ENCODE results near the gene FCER1G.
"Not testable (repeated sequence)": the region's sequence is repeated elsewhere in the genome, so short reads cannot be mapped to it uniquely, and the experiment has no call there.

Gene FCER1G

DNA sequence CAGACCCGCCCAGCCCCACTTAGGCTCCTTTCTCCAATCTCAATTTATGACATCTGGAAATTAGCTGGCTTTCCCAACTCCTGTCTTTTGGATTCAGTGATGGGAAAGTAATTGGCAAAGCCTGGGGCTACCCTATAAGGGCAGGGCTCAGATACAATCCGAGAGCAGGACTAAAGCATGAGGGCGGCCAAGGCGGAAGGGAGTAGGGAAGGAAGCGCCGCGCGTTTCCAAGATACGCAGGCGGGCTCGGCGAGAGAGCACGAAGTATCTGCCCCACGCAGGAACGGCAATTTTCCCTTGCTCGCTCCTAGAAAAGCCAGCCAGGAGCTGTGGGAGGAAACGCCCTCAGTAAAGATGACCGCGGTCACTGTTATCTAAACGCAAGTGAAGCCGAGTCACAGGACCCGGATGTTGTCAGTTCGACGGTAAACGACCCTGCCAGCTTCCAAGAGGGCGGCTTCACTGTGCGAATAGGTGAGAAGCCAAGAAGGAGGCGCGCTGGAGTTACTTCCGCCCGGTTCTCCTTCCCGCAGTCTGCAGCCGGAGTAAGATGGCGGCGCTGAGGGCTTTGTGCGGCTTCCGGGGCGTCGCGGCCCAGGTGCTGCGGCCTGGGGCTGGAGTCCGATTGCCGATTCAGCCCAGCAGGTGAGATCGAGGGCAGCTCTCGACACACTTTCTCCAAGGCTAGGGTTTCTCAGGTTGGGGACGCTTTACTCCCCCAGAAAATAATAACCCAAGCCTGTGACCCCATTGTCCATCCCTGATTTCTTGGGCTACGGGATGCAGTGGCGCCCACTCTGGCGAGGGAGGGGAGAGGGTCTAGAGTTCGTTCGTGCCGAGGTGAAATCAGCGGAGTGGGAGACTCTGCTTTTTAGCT is 13.0 kb upstream of the FCER1G start, which contains the start of gene NDUFS2:
TSS of gene NDUFS2 (plus strand) at position 532 of the 877 bp plus-strand sequence. CDS start at position 551, 19 bp downstream.
- peak; percentile 79 to 91 (median 86) for DNase-seq (ENCODE audit: low read depth in 4 of 4, low spot score in 1 of 4)

DNA sequence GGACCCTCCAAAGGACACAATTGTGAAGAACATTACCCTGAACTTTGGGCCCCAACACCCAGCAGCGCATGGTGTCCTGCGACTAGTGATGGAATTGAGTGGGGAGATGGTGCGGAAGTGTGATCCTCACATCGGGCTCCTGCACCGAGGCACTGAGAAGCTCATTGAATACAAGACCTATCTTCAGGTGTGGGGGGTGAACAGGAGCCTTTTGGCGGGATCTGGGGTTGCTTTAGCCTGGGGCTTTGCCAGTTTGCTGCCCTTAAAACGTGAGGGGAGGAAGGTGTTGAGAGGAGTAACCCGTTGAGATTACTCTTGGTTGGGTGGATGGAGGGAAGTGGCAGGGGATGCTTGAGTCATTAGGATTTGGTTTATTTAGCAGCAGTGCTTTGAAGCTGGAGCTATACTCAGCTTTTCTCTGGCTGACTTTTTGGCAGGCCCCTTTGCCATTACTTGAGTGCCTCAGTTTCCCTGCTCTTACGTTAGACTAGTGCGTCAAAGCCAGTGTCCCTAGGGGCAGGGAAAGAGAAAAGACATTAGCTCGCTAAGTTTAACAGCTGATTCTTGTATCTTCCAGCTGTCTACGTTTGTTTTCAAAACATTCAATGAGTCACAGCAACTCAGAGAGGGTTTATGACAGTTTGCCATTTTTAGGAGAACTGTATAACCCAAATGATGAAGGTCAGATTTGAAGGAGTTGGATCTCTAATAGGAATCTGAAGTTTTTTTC is 8.5 kb upstream of the FCER1G start:
- DNase-seq (ENCODE audit: low read depth in 4 of 4, low spot score in 1 of 4) = no peak

DNA sequence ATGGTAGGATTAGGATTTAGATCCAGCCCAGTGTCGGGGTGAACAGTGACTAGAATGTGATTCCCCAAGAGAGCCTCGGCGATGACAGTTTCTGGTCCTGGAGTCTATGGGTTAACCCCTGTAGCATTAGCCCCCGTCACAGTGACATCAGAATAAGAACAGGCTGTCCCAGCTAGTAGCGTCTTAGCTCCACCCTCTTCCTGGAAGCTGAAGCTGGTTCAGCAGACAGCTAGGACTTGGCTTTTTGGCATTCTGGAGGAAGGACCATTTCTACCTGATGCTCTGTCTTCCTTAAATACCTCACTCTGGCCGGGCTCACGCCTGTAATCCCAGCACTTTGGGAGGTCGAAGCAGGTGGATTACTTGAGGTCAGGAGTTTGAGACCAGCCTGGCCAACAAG is 7.9 kb upstream of the FCER1G start:
- DNase-seq (ENCODE audit: low read depth in 4 of 4, low spot score in 1 of 4) = no peak

DNA sequence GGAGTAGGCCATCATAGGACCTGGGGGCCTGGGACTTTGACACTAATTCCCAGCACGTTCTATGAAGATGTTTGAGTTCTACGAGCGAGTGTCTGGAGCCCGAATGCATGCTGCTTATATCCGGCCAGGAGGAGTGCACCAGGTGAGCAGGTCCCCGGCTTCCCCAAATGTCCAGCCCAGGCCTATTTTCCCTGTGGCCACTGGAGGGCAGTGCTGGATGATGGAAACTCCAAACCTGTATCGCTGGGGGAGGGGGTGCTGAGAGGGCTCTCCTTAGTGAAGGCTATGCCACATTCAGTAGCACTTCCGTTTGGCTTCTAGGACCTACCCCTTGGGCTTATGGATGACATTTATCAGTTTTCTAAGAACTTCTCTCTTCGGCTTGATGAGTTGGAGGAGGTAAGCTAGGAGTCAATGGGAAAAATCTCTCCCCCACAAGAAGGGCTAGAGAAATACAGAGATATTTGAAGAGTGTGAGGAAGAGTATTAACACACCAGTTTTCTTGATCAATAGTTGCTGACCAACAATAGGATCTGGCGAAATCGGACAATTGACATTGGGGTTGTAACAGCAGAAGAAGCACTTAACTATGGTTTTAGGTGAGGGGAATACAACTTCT is 5.2 kb upstream of the FCER1G start:
- DNase-seq (ENCODE audit: low read depth in 4 of 4, low spot score in 1 of 4) = peak in 3 of 4 experiments; percentile 29 to 54 (median 48)

DNA sequence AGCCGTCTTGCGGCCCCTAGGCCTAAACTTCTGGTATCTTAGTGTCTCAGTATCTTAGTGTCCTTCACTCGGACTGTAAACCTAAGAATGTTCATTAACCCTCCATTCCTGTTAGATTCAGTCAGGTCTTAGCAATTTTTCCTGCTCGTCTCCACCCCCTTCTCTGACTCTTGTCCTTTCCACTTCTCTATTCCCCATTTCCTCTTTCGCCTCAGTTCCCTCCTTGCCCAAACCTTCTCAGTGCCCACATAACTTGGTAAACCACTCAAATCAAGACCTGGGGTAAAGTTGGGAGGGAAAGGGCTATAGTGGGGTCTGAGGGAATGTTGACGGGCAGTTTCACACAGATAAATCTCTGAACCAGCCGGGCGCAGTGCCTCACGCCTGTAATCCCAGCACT is 726 bp upstream of the FCER1G start:
- no peak for DNase-seq (ENCODE audit: low read depth in 4 of 4, low spot score in 1 of 4)

DNA sequence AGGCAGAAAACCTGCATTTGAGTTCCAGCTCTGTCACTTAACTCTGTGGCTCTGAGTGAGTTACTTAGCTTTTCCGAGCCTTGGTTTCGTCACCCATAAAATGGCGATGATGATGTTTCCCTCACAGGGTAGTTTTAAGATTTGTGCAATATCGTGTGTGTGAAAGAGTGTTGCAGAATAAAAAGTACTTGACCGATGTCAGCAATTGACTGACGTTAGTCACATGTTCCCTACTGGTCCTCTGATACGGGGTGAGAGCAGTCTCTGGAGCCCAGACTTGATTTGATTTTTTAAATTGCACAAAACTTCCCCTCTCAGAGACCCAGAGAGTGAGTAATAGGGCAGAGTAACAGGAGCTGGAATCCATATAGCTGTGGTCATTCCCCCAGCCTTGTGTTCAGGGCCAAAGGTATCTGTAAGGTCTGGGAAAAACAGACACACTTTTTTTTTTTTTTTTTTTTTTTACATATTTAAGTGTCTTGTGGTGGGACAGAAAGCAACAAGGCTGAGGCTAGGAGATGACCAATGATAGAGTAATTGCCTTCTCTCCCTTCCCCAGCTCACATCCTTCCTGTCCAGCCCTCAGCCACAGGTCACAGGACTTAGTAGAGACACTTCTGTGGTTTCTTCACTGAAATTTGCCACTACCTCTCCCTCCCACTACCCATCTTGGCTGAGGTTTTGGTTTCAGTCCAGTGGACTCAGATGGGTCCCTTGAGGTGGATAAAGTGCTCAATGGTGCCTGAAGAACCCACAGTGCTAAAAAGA is 2.0 kb downstream of the FCER1G start:
- no peak for DNase-seq (ENCODE audit: low read depth in 4 of 4, low spot score in 1 of 4)

DNA sequence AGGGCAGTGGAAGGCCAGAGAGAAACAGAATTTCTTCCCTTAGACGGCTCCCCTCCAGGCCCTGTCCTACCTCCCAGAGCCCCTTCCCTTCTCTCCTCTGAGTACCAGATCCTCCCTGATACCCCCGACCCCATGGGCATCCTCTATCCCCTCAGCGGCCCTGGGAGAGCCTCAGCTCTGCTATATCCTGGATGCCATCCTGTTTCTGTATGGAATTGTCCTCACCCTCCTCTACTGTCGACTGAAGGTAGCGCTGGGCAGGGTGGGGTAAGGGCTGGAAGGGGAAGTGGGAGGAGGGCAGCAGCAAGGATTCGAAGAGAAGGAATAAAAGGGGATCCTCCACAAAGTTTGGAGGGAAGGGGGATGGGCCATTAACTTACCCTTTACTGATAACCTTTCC is 2.7 kb downstream of the FCER1G start:
- DNase-seq (ENCODE audit: low read depth in 4 of 4, low spot score in 1 of 4) = no peak

DNA sequence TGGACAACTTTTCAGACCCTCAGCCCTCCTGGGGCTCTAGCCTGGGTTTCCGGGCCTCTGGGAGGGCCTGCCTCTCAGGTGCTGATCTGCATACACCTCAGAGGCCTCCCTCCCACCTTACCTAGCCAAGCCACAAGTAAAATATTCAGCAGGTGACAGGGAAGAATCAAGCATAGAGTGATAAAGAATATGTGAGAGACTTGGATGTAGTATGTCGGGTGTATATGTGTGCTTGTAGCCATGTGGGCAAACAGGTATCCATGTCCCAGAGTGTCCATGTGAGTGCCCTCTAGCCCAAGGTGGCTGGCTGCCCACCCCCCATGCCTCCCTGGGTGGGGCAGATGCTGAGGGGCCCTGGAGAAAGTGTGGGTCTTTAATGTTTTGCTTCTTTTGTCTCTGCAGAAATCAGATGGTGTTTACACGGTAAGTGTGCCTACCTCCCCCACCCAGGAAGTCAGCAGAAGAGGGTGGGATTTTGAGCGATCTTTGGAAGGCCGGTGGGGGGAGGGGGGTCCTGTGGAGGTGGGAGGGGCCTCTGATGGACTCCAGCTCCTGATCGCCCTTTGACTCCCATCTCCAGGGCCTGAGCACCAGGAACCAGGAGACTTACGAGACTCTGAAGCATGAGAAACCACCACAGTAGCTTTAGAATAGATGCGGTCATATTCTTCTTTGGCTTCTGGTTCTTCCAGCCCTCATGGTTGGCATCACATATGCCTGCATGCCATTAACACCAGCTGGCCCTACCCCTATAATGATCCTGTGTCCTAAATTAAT is 3.4 kb downstream of the FCER1G start:
- DNase-seq (ENCODE audit: low read depth in 4 of 4, low spot score in 1 of 4) = no peak

DNA sequence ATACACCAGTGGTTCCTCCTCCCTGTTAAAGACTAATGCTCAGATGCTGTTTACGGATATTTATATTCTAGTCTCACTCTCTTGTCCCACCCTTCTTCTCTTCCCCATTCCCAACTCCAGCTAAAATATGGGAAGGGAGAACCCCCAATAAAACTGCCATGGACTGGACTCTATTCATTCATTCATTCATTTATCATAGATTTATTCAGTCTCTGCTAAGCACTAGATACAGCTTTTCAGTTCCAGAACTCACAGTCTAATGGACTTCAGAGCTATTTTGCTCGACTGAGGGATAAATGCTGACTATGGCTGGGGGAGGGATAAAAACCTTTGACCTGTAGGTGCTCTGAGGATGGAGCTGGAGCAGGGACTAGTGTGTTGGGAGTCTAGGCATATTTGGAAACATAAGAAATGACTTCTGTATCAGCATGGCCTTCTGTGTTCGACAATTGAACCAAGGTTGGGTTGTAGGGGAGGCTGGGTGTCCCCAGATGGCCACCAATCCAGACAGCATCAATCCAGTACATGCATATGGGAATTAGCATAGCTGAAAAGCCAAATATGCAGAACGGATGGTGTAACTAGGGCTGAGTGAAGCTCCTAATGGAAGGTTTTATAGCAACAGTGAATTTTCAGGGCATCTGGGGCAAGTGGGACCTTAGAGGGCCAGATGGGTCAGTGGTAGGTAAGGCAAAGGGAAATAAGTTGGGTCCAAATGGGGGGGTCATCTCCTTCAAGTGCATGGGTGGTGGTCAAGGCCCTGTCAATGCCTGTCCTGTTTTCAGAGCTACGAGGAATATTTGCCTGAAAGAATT is 4.2 kb downstream of the FCER1G start:
- no peak for DNase-seq (ENCODE audit: low read depth in 4 of 4, low spot score in 1 of 4)

DNA sequence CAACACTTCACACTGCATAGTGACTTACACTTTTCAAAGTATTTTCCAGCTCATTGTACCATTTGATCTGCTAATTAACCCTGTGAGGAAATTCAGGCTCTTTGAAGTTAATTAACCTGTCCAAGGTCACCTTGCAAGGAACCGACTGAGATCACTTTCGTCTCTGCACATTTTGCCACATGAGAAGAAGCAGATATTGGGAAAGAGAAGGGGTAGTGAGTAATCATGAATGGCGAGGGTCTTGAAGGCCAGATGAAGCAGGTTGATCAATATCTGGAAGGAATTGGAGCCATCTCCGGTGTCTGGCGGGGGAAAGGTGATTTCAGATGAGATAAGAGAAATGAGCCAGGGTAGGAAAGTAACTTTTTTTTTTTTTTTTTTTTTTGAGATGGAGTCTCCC is 4.9 kb downstream of the FCER1G start:
- DNase-seq (ENCODE audit: low read depth in 4 of 4, low spot score in 1 of 4) = no peak

DNA sequence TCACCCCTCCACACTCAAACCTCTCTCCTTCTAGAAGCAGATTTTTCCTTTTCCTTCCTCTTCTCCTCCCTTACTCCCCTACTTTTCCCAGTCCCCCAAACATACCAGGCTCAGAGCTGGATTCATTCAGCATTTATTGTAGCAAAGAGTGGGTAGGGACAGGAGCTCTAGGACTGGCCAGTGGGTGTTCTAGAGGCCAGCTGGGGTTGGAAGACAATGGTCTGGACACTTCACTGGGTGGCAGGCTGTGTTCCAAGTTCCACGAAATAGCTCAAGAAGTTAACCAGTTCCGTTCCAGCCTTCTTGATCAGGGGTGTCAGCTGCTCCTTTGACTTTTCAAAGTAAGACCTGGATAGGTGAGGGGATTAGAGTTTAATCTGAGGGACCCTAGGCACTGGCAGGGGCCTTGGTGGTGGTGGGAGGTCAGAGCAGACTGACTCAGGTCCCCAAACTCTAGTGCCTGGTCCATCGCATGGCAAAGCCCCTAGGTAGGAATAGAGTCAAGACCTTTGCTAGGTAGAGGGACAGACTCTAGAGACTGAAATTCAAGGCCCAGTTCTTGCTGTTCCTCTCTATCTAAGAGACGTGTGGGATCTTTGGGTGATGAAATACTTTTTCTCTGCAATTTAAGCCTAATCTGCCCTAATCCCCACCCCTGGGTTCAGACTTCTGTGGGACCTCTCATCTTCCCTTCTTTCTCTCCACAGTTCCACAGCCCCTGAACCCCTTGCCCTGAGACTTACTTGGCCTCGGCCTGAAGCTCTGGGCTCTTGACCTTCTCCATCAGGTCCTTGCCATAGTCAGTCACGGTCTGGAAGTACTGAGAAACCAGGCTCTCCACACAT is 7.3 kb downstream of the FCER1G start:
- DNase-seq (ENCODE audit: low read depth in 4 of 4, low spot score in 1 of 4) = no peak

DNA sequence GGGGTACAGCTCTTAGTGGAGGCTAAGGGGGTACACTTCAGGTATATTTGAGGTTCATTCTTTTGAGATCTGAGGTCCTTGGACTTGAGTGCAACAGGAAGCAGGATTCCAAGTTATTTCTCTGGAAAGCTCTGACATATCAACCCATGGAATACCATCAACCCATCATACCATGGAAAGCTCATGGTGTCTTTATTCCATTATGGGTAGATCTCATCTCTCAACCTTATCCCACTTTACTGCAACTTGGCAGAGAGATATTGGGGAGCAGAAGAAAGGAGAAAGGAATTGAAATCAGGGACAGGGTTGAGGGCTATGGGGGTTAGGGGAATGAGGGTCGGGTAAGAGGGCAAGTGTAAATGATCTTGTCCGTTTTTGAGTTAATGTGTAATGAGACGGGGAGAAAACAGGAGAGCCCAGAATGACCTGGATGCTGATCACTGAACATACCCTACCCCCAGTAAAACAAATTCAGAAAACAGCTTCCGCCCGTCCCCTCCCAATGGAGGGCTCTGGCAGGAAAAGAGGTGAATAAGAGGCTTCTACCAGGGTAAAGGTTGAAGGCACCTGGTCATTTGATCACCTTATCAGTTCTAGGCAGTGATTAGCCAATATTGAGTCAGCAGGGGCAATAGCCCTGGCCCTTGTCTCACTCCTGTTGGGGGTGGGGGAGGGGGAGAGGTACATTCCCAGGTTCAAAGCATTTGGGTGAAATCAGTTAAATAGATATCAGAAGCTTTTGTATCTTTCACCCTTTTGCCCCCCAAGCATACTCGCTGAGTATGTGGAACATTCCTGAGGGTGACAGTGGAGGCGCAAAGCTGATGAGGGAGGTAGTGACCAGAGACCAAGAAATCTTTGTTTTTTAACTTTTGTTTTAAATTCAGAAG is 9.0 kb downstream of the FCER1G start:
- DNase-seq (ENCODE audit: low read depth in 4 of 4, low spot score in 1 of 4) = no peak

DNA sequence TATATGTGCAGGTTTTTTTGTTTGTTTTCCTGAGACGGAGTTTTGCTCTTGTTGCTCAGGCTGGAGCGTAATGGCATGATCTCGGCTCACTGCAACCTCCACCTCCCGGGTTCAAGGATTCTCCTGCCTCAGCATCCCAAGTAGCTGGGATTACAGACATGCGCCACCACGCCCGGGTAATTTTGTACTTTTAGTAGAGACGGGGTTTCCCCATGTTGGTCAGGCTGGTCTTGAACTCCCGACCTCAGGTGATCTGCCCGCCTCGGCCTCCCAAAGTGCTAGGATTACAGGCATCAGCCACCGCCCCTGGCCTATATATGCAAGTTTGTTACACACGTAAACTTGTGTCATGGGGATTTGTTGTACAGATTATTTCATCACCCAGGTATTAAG is 9.6 kb downstream of the FCER1G start:
- not testable (repeated sequence) for DNase-seq (ENCODE audit: low read depth in 4 of 4, low spot score in 1 of 4)

DNA sequence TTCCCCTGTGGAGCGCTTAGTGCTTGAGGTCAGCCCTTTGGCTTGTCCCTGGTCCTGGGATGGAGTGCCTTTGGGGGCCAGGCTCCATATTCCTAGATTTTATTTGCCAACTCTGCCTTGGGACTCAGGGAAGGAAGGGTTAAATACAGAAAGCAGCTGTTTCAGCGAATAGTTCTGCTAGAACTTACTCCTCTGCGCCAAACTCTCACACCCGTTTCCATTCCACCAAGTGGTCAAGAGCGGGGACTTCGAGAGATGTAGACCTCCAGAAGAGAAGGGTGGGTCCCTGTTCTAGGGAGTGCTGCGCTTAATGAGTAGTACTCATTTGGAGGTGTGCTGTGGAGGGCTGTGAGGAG is 10.1 kb downstream of the FCER1G start:
- no peak for DNase-seq (ENCODE audit: low read depth in 4 of 4, low spot score in 1 of 4)

DNA sequence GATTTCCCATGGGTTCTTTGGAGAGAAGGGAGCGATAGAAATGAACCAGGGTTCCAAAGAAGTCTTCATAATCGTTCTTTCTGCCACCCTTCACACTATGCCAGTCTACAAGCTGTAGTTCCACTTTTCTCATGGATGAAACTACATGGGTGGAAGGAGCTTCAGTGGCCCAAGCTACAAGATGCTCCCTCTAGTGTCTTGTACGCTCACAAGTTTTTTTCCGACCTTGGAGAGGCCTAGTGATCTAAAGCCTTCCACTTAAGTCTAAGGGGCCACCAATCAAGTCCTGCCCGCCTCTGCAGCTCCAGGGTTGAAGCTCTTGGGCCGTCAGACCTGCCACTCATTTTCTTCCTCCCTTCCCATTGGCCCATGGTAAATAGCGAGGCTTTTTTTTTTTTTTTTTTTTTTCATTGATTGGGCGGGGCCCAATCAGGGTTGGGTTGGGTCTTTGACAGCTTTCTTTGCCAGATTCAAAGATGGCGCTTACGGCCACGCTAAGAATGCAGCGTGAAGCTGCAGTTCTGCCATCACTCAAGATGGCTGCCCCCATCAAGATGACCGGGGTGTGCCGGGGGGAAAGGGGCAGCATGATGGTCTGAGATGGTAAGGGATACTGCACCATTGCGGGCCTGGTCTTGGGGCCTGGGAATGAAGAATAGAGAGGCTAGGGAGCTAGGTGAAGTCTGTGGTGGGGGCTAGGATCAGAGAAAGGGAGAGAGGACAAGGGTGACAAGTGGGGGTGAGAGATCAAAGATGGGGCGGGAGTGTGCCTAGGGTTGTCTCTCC is 10.6 kb downstream of the FCER1G start, which contains the start of gene TOMM40L:
TSS of gene TOMM40L (plus strand) at position 527 of the 786 bp plus-strand sequence. CDS start 430 bp downstream, outside the sequence.
- peak; percentile 66 to 81 (median 72) for DNase-seq (ENCODE audit: low read depth in 4 of 4, low spot score in 1 of 4)

DNA sequence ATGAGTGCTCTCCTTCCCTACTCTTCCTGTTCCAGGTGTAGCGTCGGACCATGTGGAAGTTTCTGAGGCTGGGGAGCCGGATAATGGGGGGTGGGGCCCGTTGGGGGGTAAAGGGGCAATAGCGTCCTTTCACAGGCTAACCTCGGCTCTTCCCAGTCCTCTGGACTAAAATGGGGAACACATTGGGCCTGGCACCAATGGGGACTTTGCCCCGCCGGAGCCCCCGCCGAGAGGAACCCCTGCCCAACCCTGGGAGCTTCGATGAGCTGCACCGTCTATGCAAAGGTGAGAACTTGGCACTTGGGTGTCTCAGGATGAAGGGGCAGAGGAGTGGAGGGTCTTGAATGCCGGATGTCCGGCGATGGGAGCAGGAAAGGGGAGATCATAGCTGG is 11.2 kb downstream of the FCER1G start:
- DNase-seq (ENCODE audit: low read depth in 4 of 4, low spot score in 1 of 4) = no peak

DNA sequence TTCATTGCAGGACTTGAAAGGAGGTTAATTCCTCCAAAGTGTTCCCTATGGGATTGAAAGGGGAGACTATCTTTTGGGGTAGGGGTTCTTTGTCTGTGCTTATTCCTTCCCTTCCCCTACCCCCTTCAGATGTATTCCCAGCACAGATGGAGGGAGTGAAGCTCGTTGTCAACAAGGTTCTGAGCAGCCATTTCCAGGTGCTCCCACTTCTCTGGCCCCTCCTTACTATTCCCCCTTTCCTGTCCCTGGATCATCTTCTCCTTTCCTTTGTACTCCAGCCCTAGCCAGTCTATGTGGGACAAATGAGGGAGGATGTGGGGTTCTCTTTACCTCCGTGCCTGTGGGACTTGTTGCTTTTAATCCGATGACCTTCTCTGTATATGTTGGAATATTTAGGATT is 11.7 kb downstream of the FCER1G start:
- DNase-seq (ENCODE audit: low read depth in 4 of 4, low spot score in 1 of 4) = no peak

Measured in stimulated activated CD4-positive, alpha-beta T cell treated with anti-CD3 and anti-CD28 coated beads, Interleukin-1b, Interleukin-23, amount 100 ng/mL, for 24 hours (primary cell).